RWPE1 (cell line): ENCODE measurements around the gene ACOT6.

Experiments
- CTCF ChIA-PET: fragments of 350-600 bp; sonication (Branson Sonifier 250); formaldehyde crosslinking; extraction: SDS; loops from one replicate; lab custom pipeline; 2021; lab: Yijun Ruan, JAX
- POLR2A ChIA-PET: fragments of 400-600 bp; formaldehyde crosslinking; extraction: SDS; loops from one replicate; lab custom pipeline; 2020; ENCODE audit warnings: antibody characterized with exemption; ENCODE audit not compliant: low non-redundant PET; lab: Yijun Ruan, JAX
- DNase-seq: peaks from one replicate; pipeline ENCODE4 v3.0.0; 2012; ENCODE audit warnings: low spot score
- H3K27ac ChIP-seq: fragments of 450-650 bp; 2 replicates; pipeline ENCODE4 v1.5.1; 2017
- TF ChIP-seq, protein P1 (sequence below): fragments of 450-650 bp; conservative IDR thresholded peaks from 2 replicates; pipeline ENCODE4 v1.5.1; 2017; ENCODE audit warnings: low read depth, mild to moderate bottlenecking

Gene ACOT6

DNA sequence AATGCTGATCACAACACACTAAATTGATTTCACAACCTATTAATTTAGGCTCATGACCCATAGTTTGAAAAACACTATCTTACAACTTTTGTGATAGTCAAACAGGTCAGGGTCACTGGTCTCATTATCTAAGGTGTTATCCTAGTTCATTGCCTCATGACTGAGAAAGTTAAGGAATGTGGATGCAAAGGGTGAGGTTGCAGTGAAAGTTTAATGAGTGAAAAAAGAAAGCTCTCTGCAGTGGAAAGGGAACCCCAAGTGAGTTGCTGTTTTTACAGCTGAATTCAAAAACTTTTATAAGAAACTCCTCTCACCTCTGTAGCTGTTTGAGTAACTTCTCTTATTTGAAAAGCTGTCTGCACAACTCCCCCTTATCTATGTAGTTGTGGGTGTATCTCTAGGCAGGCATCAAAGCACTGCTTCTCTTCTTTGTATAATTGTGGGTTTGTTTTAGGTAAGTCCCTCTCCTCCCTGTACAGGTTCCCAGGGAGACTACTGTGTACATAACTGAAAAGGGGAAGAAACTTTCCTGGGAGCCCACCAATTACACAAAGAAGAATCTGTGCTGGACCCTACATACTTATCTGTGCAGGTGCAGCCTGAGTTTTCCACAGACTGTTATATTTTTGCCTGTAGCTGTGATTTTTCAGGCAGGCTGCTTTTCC lies 51.4 kb downstream of the ACOT6 start:
- ChIA-PET CTCF (interaction anchor here (0.5 kb wide), 1 partner anchor 21 kb away, joined by 3 read pairs; no protein-coding TSS in a partner anchor), POLR2A (no interaction called here)
- H3K27ac ChIP-seq, result no peak overlapping the region
- TF ChIP-seq, protein P1, sequence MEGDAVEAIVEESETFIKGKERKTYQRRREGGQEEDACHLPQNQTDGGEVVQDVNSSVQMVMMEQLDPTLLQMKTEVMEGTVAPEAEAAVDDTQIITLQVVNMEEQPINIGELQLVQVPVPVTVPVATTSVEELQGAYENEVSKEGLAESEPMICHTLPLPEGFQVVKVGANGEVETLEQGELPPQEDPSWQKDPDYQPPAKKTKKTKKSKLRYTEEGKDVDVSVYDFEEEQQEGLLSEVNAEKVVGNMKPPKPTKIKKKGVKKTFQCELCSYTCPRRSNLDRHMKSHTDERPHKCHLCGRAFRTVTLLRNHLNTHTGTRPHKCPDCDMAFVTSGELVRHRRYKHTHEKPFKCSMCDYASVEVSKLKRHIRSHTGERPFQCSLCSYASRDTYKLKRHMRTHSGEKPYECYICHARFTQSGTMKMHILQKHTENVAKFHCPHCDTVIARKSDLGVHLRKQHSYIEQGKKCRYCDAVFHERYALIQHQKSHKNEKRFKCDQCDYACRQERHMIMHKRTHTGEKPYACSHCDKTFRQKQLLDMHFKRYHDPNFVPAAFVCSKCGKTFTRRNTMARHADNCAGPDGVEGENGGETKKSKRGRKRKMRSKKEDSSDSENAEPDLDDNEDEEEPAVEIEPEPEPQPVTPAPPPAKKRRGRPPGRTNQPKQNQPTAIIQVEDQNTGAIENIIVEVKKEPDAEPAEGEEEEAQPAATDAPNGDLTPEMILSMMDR, result no peak
- no peak for DNase-seq

DNA sequence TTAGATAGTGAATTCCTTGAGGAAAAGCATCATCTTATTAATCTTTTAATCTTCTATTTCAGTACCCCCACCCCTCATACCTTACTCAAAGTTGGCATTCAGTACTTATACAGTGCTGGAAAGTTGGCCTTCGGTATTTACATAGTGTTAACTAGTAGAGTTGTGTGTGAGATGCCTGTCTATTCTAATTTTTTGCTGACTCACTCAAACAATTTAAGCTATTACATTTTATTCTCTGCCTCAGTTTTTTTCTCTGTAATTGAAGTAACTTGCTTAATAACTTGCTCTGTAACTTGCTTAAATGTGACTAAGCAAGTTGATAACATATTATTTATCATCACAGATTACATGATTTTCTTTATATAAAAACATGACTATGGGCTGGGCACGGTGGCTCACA lies 52.8 kb downstream of the ACOT6 start:
- TF ChIP-seq, protein P1, result no peak
- H3K27ac ChIP-seq, result no peak overlapping the region
- DNase-seq, result no peak
- ChIA-PET POLR2A (no interaction called here), CTCF (interaction anchor here (0.6 kb wide), 1 partner anchor 35 kb away, joined by 5 read pairs; no protein-coding TSS in a partner anchor)

DNA sequence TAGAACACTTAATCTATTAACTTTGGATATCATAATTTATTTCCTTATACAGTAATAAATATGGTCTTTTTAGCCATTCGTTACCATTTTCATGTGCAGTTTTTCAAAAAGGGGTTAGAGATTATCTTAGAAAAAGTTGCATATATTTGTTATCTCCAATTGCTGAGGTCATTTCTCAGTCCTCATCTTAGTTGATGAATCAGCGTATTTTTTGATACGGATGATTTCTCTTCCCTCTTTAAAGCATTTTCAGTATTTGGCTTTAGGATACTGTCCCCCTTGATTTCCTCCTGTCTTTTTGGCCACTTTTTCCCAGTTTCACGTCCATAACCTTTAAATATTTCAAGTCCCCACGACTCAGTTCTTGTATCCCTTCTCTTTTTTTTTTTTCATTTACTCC lies 54.3 kb downstream of the ACOT6 start:
- no peak overlapping the region for H3K27ac ChIP-seq
- DNase-seq, result no peak
- TF ChIP-seq, protein P1, result no peak
- POLR2A ChIA-PET, result no interaction called here
- CTCF ChIA-PET, result interaction anchor here (0.6 kb wide), 1 partner anchor 532 kb away, joined by 3 read pairs; no protein-coding TSS in a partner anchor

DNA sequence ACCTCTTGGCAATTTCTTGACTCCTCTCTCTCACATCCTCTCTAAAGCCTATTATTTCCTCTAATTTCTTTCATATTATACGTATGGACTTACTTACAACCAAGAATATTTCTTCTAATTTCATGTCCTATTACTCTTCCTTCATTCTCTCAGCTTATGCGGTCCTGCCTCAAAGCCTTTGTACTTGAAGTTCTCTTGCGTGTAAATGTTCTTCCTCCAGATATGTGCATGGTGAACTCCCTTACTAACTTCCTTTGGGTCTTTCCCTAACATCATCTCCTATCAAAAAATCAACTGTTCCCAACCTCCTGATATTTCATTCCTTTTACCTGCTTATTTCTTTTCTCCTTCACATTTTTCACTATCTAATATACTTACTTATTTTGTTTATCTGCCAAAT lies 55.5 kb downstream of the ACOT6 start:
- POLR2A ChIA-PET, result no interaction called here
- H3K27ac ChIP-seq, result no peak overlapping the region
- DNase-seq, result no peak
- CTCF ChIA-PET, result no interaction called here
- TF ChIP-seq, protein P1, result no peak
